ENCODE results near the gene OR4M1. TPM values are rescaled to one million over a fixed set of nuclear protein-coding genes. Genes with fewer than 3 reads are reported as not detected.

The OR4M1 gene
- total RNA-seq (2022; extraction: Qiagen RNA extraction; ENCODE audit: low read depth) = not detected in 5 replicates

GRCh38 chr14:19773204-19773603, at the start of gene OR4M1:
Gene OR4M1 (plus strand): TSS chr14:19773504. CDS start chr14:19780323, 6,819 bp downstream.

GRCh38 chr14:19743256-19743655, 30.0 kb upstream of the OR4M1 start, which contains the start of gene OR4Q3:
Gene OR4Q3 (plus strand): TSS chr14:19743571.

GRCh38 chr14:19803470-19803869, 30.2 kb downstream of the OR4M1 start, which contains the start of gene OR4N2:
Gene OR4N2 (plus strand): TSS chr14:19803770. CDS start chr14:19827449, 23,679 bp downstream.

Other genes with a start within 250 kb of the OR4M1 start
- gene OR11H2, start 59.6 kb upstream of the OR4M1 start, total RNA-seq (2022; extraction: Qiagen RNA extraction; ENCODE audit: low read depth) = not detected in 5 replicates
- not detected in 5 replicates for gene OR4Q3, start 29.9 kb upstream of the OR4M1 start, total RNA-seq (2022; extraction: Qiagen RNA extraction; ENCODE audit: low read depth)
- gene OR4N2, start 30.3 kb downstream of the OR4M1 start, total RNA-seq (2022; extraction: Qiagen RNA extraction; ENCODE audit: low read depth) = not detected in 5 replicates
- not detected in 5 replicates for gene OR4K2, start 101.6 kb downstream of the OR4M1 start, total RNA-seq (2022; extraction: Qiagen RNA extraction; ENCODE audit: low read depth)
- gene OR4K5, start 147.1 kb downstream of the OR4M1 start, total RNA-seq (2022; extraction: Qiagen RNA extraction; ENCODE audit: low read depth) = not detected in 5 replicates
- gene OR4K1, start 157.4 kb downstream of the OR4M1 start, total RNA-seq (2022; extraction: Qiagen RNA extraction; ENCODE audit: low read depth) = not detected in 5 replicates
- not detected in 5 replicates for gene OR4K15, start 202.1 kb downstream of the OR4M1 start, total RNA-seq (2022; extraction: Qiagen RNA extraction; ENCODE audit: low read depth)
- gene OR4Q2, start 228.7 kb downstream of the OR4M1 start, total RNA-seq (2022; extraction: Qiagen RNA extraction; ENCODE audit: low read depth) = not detected in 5 replicates
- not detected in 5 replicates for gene OR4K14, start 245.8 kb downstream of the OR4M1 start, total RNA-seq (2022; extraction: Qiagen RNA extraction; ENCODE audit: low read depth)